ENCODE data around the gene METTL1.

Gene METTL1

DNA sequence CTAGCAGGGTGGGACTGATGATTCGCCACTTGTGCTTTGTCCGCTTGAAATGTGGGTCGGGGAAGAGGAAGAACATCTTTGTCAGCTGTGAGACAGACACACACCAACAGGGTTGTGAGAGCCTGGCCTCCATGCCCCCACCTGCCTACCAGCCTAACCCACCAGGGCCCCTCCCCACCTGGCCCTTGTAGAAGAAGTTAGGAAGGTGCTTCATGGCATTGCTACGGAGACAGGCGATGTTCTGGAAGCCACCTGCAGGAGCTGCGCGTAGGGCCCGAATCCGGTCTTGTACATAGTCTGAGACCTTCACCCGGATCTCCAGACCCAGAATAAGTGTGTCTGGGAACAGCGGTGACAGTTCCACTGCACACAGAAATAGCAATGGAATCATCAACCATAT is 2.3 kb downstream of the METTL1 start:
- DNase-seq (ENCODE audit: low read depth in 2 of 2) = no peak

DNA sequence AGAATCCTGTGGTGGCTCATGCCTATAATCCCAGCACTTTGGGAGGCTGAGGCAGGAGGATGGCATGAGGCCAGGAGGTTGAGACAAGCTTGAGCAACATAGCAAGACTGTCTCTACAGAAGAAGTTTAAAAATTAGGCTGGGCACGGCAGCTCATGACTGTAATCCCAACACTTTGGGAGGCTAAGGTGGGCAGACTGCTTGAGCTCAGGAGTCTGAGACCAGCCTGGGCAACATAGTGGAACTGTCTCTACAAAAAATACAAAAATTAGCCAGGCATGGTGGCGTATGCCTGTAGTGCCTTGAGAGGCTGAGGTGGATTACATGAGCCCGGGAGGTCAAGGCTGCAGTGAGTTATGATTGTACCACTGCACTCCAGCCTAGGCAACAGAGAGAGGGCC is 4.0 kb downstream of the METTL1 start:
- DNase-seq (ENCODE audit: low read depth in 2 of 2) = no peak

DNA sequence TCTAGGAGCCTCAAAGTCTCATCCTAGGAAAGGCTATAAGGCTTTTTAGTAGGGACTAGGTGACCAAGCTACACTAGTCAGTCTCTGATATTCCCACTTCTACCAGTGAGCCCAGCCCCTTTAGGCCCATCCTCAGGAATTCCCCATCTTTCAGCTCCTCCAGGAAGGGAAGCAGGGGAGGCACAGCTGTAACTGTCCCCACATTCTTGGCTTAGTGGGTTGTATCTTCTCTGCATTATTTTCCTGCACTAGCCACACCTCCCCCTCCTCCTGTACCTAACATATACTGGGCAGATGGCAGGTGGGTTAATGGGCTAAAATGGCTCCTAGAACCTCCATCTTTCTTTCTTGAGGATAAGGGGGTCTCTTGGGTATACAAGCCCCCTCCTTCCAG is 4.6 kb downstream of the METTL1 start:
- DNase-seq (ENCODE audit: low read depth in 2 of 2) = no peak

DNA sequence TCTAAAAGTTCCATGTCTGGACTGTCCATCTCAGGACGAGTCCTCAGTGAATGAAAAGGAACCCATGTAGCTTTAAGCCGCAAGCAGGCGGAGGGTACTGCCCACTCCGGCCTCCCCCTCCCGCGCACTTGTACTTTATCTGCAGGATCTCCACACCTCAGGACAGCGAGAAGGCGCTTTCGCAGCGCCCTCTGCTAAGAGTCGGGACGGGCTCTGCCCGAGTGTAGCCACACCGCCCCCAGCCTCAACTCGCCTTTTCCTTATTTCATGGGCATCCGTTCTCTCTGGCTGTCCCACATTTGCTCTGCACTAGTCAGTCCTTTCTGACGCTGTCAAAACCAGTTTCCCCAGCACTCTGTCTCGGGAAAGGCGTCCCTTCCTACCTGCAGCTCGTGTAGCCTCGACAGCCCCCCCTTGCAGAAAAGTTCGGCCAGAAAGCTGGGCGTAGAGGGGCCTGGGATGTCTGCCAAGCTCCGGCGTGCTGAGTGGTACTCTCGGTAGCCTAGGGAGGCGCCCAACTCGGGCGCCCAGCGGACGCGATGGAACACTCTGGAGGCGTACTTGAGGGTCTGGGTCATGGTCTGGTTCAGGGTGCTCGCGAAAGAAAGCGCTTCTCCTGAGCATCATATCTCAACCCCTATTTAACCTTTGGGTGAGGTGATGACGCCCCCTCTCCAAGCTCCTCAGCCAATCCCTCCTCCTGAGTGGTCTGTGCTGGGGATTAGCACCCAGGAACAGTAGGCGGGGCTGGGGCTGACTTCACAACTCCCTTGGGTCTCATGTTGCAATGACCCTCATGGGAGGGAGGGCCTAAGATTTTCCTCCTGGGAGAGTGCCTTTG is 5.2 kb downstream of the METTL1 start, which contains the start of gene CYP27B1:
Gene CYP27B1 (minus strand): TSS at position 615 of the 841 bp plus-strand sequence. CDS start 37 bp downstream, at position 578.
- DNase-seq (ENCODE audit: low read depth in 2 of 2) = no peak

DNA sequence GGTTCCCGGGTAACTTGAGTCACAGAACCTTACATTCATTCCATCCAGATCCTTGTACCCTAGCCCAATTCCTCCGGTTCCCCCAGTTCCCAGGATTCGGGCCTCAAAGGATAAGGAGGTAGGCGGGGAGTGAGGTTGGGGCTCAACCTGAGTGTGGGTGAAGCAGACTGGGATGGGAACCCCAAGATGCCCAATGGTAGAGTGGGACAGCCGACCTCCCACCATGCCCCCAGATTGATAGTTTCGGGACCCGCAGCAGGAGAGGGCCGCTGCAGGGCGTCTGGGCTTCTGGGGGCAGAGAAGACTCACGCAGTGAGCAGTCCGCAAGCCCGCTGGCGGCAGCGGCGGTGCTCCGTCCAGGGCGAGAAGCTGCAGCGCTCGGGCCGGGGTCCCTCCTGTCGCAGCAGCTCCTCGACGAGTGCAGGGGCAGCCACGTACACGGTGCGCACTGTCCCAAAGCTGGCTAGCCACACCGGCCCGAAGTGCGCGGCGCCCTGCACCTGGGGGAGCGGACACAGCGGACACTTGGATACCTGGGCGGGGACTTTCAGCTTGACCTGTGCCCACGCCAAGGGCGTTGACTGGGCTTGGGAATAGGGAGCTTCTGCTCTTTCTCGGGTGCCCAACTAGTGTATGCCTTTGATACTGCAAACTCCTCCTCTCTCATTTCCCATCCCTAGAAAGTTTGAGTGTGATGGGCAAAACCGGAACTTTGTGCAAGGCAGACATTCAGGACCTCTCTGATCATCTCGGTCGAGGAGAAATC is 6.0 kb downstream of the METTL1 start:
- DNase-seq (ENCODE audit: low read depth in 2 of 2) = no peak

DNA sequence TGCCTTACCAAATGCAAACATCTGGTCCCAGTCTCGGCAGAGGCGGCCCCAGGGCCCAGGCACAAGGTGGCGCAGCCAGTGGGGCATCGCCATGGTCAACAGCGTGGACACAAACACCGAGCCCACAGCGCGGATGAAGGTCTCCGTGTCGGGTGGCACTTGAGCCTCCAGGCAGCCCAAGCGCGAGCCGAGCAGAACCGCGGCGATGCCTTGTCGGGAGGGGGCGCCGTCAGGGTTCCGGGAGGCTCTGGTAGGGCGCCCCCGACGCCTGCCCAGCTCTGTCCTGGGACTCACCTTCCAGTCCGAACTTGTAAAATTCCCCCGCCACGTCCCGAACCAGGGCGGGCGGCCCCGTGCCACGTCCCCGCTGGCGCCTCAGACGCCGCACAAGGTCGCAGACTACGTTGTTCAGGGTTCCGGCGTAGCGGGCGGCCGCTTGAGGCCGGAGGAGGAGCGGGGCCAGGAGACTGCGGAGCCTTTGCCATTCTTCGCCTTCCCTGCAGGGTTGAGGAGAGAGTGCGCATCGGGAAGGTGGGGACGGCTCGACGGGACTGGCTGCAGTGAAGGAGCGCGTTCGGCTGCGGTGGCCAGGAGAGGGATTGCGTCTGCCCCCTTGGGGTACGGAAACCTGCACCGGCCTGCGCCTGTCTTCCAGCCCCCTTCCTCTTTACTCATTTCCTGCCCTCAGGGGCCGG is 6.8 kb downstream of the METTL1 start:
- peak in 1 of 2 donors; percentile 63 for DNase-seq (ENCODE audit: low read depth in 2 of 2)

DNA sequence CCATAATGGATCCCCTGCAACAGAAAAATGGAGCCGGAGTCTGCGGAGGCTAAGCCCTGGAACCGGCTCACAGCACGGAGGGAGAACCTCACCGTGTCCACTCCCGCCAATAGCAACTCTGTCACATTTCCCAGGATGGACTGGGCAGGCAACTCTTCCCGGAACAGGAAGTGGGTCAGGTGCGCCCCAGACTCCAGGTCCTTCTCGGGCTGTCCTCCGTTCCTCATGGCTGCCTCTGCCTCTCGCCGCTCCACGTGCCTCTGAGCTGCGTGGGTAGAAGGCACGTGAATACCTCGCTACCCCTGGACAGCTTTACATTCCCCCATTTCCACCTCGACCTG is 7.3 kb downstream of the METTL1 start:
- peak in 1 of 2 donors; percentile 41 for DNase-seq (ENCODE audit: low read depth in 2 of 2)

DNA sequence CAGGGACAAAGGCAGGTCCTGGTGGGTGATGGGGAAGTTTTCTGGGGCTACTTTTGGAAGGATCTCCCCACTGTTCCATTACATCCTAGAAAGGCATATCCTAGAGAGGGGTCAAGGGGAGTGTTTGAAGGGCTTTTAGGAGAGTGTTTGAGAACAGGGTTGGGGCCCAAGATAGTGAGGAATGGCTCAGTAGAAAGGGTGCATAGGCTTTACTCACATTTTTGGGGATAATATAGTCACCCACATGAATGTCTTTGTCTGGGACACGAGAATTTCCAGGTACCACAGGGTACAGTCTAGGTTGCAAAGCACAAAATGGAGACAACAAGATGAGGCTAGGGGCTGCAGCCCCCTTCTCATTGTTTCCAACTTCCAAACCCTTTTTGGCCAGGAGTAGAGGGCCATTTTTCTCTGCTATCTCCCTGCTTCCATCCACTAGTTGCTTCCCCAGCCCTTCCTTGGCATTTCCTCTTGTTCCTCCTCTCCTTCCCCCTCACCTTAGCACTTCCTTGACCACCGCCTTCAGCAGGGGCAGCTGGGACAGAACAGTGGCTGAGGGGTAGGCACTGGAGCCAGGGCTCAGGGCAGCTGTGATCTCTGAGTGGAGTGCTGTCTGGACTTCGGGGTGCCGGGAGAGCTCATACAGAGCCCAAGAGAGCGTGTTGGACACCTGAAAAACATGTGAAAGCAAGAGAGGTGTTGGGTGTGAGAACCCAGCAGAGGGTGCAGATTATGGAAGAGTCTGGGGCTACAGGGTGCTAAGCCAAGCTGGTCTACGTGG is 7.8 kb downstream of the METTL1 start:
- DNase-seq (ENCODE audit: low read depth in 2 of 2) = no peak

DNA sequence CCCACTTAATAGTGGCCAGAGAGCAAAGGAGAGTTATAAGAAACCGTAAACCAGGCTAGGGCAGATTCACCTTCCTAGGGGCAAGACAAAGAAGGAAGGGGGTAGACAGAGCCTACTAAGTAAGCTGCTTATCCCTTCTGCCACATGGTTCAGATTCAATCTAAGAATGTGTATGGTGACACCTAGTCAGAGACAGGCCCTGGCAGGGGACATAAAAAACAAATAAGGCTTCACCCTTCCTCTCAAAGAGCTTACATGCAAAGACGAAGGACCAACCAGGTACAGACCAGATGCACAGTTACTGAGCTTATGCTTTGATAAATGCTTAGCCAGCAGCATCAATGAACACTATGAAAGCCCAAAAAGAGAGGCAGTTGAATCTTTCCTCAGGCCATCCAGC is 9.4 kb downstream of the METTL1 start:
- DNase-seq (ENCODE audit: low read depth in 2 of 2) = no peak

DNA sequence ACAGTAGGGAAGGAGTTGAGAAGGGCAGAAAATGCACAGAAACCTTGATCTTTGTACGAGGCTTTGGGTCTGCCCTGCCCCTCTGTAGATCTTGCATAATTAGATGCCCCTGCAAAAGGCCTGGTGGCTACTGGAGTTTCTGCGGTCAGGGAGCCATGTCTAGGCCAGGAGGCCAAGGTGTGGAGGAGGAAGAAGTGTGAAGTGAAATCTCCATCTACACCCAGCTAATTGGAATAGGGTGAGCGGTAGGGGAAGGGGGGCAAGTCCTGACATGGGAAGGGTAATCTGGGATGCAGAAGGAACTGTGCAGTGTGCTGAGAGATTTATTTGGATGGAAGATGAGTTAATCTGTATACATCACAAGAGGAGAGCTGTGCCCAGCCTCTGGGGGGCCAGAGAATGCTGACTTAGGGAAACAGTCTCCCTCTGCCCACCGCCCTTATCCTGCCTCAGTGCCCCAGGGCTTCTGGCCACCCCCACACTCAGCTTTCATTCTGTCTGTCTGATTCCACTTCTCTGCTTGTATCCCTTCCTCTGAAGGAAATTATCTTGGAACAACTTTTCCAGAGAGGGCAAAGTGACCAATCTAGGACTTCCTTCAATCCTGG is 10.4 kb downstream of the METTL1 start:
- no peak for DNase-seq (ENCODE audit: low read depth in 2 of 2)

DNA sequence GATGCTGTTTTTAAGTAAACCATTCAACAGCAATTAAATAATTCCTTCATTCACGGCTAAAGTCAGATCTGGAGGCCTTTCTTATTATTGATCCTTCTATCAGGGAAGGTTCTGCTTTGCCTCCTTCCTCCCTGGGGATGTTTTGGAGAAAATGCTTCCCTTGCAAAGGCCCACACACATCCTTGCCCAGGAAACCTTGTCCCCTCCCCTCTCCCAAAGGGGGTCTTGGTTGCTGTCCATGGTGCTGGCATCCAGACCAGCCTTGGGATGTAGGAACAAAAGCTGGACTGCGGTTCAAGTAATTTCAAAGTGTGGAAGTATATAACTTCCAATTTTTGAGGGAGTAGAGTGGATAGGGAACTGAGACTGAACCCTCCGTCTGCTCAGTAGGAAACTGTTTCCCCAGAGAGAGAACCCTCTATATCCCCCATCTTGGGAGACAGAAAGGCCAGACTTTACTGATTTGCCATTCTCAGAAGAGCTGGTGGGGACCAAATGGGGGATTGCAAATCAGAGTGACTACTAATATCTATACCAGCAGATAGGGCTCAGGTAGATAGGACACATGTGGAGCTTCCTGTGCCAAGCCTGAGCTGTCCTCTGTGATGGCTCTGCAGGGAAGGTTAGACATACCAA is 11.4 kb downstream of the METTL1 start:
- no peak for DNase-seq (ENCODE audit: low read depth in 2 of 2)

DNA sequence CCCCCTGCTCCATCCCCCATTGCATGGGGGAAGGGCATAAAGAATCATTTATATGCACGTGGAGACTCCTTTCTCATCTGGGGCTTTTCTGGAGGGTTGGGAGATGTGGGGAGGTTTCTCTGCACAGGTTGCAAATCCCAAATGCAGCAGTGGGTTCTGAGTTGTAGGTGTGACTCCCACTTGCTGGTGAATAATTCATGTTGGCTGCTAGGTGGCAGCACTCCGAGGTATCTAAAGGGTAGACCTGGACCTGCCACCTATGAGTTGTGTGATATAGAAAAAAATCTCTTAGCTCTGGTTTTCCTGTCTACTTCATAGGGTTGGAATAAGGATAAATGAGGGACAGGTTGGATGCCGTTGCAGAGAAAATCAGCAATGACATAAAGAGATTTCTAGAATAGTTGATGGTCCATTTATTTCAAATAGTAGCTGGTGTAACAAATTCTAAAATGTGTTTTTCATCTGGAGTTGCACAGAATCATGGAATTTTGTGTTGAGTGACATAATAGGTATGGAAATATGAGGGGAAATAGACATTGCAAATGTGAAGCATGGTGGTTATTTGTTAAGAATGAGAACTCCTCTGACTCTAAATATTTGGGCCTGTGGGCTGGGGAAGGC is 12.4 kb downstream of the METTL1 start:
- no peak for DNase-seq (ENCODE audit: low read depth in 2 of 2)

DNA sequence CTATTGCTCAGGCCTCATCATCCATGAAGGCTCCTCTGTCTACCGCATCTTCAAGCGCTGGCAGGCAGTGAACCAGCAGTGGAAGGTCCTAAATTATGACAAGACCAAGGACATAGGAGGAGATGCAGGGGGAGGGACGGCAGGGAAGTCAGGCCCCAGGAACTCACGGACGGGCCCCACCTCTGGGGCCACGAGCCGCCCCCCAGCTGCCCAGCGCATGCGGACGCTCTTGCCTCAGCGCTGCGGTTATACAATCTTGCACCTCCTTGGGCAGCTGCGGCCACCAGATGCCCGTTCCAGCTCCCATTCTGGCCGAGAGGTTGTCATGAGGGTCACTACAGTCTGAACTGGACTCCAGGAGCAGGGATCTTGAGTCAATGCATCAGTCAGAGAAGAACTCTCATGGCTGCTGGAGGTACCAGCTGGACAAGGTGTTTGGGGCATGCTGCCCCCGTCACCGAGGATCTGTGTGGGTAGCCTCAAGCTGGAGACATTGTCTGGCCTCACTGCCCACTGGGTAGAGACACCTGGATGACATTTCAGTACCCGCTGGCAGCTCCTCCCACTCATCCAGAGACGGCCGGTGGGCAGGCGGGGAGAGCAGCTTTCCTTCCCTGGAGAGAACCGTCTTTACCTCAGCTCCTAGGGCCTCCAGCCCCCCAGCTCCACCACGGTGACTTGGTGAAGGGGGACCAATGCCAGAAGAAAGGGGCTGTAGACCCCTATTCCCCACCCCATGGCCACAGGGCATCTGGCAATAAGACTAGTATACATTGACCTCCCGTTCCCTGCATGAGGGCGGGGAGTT is 13.1 kb downstream of the METTL1 start:
- DNase-seq (ENCODE audit: low read depth in 2 of 2) = no peak

DNA sequence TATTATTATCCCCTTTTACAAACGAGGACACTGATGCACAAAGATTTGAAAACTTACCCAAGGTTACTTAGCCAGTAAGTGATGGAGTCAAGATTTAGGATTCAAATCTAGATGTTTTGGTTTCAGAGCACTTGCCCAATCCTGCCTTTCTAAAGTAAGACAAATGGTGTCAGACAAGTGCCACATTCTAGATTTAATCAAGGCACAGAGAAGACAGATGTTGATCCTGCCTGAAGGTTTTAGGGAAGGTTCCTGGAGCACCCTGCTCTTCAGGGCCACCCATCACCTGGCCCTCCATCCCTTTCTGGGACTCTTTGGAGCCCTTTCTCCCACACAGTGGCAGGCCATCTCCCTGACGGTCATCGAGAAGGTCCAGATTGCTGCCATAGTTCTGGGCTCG is 14.1 kb downstream of the METTL1 start:
- no peak for DNase-seq (ENCODE audit: low read depth in 2 of 2)

DNA sequence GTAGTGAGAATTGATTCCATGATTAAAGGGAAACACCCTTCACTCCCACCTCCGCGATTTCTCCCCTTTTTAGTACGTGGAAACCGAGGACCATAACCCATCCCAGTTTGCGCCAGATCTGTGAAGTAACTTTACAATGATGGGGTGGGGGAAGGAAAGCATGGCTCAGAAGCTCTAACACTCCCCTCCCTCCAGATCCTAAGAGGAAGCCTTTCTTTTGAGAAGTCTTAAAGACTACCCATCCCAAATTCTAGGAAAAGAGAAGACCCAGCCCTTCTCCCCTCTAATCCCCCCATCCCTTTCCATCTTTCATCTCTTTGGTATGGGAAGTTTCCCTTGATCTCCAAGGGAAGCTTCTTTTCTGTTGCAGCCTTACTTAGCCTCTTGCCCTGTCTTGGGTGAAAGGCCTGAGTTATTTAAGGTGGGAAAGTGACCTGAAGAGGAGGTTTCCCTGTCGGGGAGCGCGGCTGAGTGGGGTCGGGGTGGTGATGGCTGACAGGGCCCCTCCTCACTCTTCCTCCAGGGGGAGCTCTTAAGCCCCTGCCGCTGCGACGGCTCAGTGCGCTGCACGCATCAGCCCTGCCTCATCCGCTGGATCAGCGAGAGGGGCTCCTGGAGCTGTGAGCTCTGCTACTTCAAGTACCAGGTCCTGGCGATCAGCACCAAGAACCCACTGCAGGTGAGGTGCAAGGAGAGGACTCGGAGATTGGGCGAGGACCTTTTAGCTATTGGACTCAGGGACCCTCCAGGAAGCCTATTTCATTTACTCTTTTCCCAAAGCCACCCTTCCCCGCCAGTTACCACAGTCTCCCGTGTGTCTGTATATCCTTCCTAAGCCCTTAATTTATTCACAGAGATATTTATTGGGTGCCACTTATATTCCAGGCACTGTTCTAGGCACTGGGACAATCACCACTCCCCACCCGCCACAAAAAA is 15.2 kb downstream of the METTL1 start:
- DNase-seq (ENCODE audit: low read depth in 2 of 2) = peak; percentile 61 to 62

DNA sequence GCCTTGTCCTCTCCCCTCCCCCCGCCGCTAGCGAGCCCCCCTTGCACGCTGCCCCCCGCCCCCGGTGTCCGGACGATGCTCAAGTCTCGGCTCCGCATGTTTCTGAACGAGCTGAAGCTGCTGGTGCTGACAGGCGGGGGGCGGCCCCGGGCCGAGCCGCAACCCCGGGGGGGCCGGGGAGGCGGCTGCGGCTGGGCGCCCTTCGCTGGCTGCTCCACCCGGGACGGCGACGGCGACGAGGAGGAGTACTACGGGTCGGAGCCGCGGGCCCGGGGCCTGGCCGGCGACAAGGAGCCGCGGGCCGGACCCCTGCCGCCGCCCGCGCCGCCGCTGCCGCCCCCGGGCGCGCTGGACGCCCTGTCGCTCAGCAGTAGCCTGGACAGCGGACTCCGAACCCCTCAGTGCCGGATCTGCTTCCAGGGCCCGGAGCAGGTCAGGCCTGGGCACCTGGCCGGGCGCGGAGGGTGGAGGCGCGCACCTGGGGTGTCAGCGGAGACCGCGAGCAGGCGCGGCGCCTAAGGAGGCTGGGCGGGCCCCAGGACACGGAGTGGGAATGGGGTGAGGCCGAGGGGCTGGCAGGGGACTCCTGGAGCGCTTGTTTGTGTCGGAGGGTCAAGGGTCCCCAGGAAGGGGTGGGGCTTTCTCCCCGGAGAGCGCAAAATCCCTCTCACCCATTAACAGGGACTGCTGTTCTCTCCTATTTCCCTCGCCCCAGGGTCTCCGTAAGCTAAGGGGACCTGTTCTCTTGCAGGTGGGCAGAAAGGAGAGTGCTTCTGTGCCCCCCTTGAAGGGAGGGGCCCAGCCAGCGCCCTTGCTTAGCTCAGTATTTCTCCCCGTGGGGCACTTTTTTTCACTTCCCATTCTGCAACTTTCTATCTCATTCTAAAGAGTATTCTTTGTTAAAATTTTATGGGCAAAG is 16.2 kb downstream of the METTL1 start:
- peak in 1 of 2 donors; percentile 26 for DNase-seq (ENCODE audit: low read depth in 2 of 2)

DNA sequence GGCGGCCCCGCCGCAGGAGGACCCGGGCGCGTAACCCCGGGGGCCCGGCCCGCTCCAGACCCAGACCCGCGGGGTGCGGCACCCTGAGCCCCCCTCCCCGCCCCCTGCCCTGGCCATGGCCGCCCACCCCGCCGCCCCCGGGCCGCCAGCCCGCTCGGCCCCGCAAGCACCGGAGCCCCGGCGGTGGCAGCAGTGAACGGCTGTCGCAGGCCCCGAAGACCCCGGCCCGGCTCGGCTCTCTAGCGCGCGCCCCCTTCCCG is 16.8 kb downstream of the METTL1 start:
- no peak for DNase-seq (ENCODE audit: low read depth in 2 of 2)

Data from stimulated activated CD4-positive, alpha-beta T cell treated with anti-CD3 and anti-CD28 coated beads, Interleukin-1b, Interleukin-23, amount 100 ng/mL, for 4 hours (primary cell).